HCT116 (cell line): ENCODE measurements around the gene CSNK2B. TPM values are rescaled to one million over a fixed set of nuclear protein-coding genes. Genes with fewer than 3 reads are reported as not detected.

Experiments
- ATAC-seq: fragments of 200-7000 bp; cut with Tn5 transposase; 2 replicates; pipeline ENCODE4 v1.9.1; 2020; ENCODE audit warnings: mild to moderate bottlenecking, moderate library complexity
- BruUV-seq: library from RNA; stranded (reverse); fragments of 400-500 nt; replicated peaks from 2 replicates; lab custom pipeline; 2021; lab: Mats Ljungman, UMichigan
- CTCF ChIA-PET: fragments of 300-600 bp; sonication (Branson Sonifier 250); formaldehyde crosslinking; loops from one replicate; lab custom pipeline; 2021; ENCODE audit warnings: antibody characterized with exemption; lab: Charles Lee
- POLR2A ChIA-PET: fragments of 300-600, 350-600 bp; sonication (Branson Sonifier 250); formaldehyde crosslinking; loops from one replicate; lab custom pipeline; 2021; ENCODE audit warnings: antibody characterized with exemption; lab: Charles Lee
- RAD21 ChIA-PET, 2 experiments: fragments of 300-600 bp; sonication (Branson Sonifier 250); formaldehyde crosslinking; loops; one replicate each; lab custom pipeline; 2023; ENCODE audit warnings: low total read pairs in 2 of 2; ENCODE audit not compliant: uncharacterized antibody in 2 of 2, unreplicated experiment in 2 of 2, low non-redundant PET in 1 of 2; lab: Charles Lee
- DNase-seq: peaks from one replicate; pipeline ENCODE4 v3.0.0-alpha.2; 2010; ENCODE audit warnings: low read depth, low spot score
- H2AFZ ChIP-seq: fragments of 200-600 bp; shearing (Covaris generic), sonication (generic); 2 replicates; pipeline ENCODE4 v1.6.1; 2017; ENCODE audit warnings: low read depth, mixed run types, mixed read lengths, antibody characterized with exemption, low read length; ENCODE audit not compliant: poor library complexity, severe bottlenecking
- H3K27ac ChIP-seq: 2 replicates; pipeline ENCODE4 v1.5.1; 2012; ENCODE audit warnings: low read depth, low read length
- H3K27me3 ChIP-seq: fragments of 200-600 bp; sonication (generic); 2 replicates; pipeline ENCODE4 v1.6.1; 2016; ENCODE audit warnings: mixed run types, low read length, mixed read lengths; ENCODE audit not compliant: insufficient read depth
- H3K36me3 ChIP-seq, 2 experiments: fragments of 200-500 bp in 1 of 2; fragments of 200-600 bp in 1 of 2; sonication (Bioruptor generic) in 1 of 2; sonication (generic) in 1 of 2; 2 replicates each; pipeline versions ENCODE4 v1.5.1 to v1.6.1; 2014 to 2016; ENCODE audit warnings: low read length in 2 of 2, inconsistent platforms in 1 of 2, mixed read lengths in 1 of 2, mixed run types in 1 of 2; ENCODE audit not compliant: insufficient read depth in 2 of 2, control insufficient read depth in 1 of 2
- H3K4me1 ChIP-seq, 2 experiments: fragments of 200-600 bp in 1 of 2; sonication (generic) in 1 of 2; 2 replicates each; pipeline versions ENCODE4 v1.5.1 to v1.6.1; 2012 to 2017; ENCODE audit warnings: low read length in 2 of 2, inconsistent platforms in 1 of 2, mild to moderate bottlenecking in 1 of 2, mixed read lengths in 1 of 2, mixed run types in 1 of 2, moderate library complexity in 1 of 2; ENCODE audit not compliant: insufficient read depth in 2 of 2, control insufficient read depth in 1 of 2
- H3K4me2 ChIP-seq: fragments of 200-600 bp; sonication (generic); 2 replicates; pipeline ENCODE4 v1.6.1; 2017; ENCODE audit warnings: mixed run types, low read length, mixed read lengths
- H3K4me3 ChIP-seq, 2 experiments: fragments of 200-600 bp in 1 of 2; sonication (generic) in 1 of 2; replicated peaks in 1 of 2; 2 replicates each; pipeline ENCODE4 v1.5.1; 2011 to 2016; ENCODE audit warnings: low read length in 2 of 2, control low read depth in 1 of 2, low read depth in 1 of 2, mild to moderate bottlenecking in 1 of 2, mixed read lengths in 1 of 2, mixed run types in 1 of 2
- H3K79me2 ChIP-seq: fragments of 200-600 bp; sonication (generic); 2 replicates; pipeline ENCODE4 v1.6.1; 2017; ENCODE audit warnings: mild to moderate bottlenecking, mixed run types, low read length, moderate library complexity, mixed read lengths; ENCODE audit not compliant: insufficient read depth
- H3K9ac ChIP-seq: fragments of 200-600 bp; sonication (generic); 2 replicates; pipeline ENCODE4 v1.6.1; 2016; ENCODE audit warnings: low read length, mixed read lengths
- H3K9me2 ChIP-seq: fragments of 200-600 bp; sonication (generic), shearing (Covaris generic); 2 replicates; pipeline ENCODE4 v1.6.1; 2017; ENCODE audit warnings: mixed run types, mild to moderate bottlenecking, moderate library complexity; ENCODE audit not compliant: insufficient read depth
- H3K9me3 ChIP-seq, 2 experiments: fragments of 200-500 bp in 1 of 2; fragments of 200-600 bp in 1 of 2; sonication (Bioruptor generic) in 1 of 2; sonication (generic) in 1 of 2; 2 replicates each; pipeline ENCODE4 v1.6.1; 2014 to 2017; ENCODE audit warnings: low read length in 2 of 2, mixed read lengths in 2 of 2, inconsistent platforms in 1 of 2, low read depth in 1 of 2, mild to moderate bottlenecking in 1 of 2, mixed run types in 1 of 2, moderate library complexity in 1 of 2; ENCODE audit not compliant: control insufficient read depth in 1 of 2, insufficient read depth in 1 of 2
- H4K20me1 ChIP-seq: fragments of 200-600 bp; sonication (generic), shearing (Covaris generic); 2 replicates; pipeline ENCODE4 v1.6.1; 2017; ENCODE audit warnings: mixed run types, mild to moderate bottlenecking, moderate library complexity; ENCODE audit not compliant: insufficient read depth
- ATF3 ChIP-seq: IDR thresholded peaks from 2 replicates; pipeline ENCODE4 v1.6.1; 2012
- CEBPB ChIP-seq: IDR thresholded peaks from 2 replicates; pipeline ENCODE4 v1.6.1; 2012; ENCODE audit warnings: low read depth
- CTCF ChIP-seq, 3 experiments: fragments of 200-600 bp in 1 of 3; sonication (generic) in 1 of 3; IDR thresholded peaks in 2 of 3; conservative IDR thresholded peaks in 1 of 3; 2 replicates each; pipeline ENCODE4 v1.5.1; 2012 to 2017; ENCODE audit warnings: low read depth in 2 of 3, low read length in 2 of 3, antibody characterized with exemption in 1 of 3, borderline replicate concordance in 1 of 3, control low read depth in 1 of 3, mild to moderate bottlenecking in 1 of 3, mixed read lengths in 1 of 3, mixed run types in 1 of 3, moderate library complexity in 1 of 3; ENCODE audit not compliant: insufficient read depth in 1 of 3
- EGR1 ChIP-seq: IDR thresholded peaks from 2 replicates; pipeline ENCODE4 v1.6.1; 2012; ENCODE audit warnings: low read depth
- ELF1 ChIP-seq: IDR thresholded peaks from 2 replicates; pipeline ENCODE4 v1.6.1; 2012; ENCODE audit warnings: low read depth, borderline replicate concordance
- EZH2 ChIP-seq: fragments of 200-600 bp; sonication (generic); IDR thresholded peaks from 2 replicates; pipeline ENCODE4 v1.6.1; 2017; ENCODE audit warnings: antibody characterized with exemption, mixed run types
- EZH2phosphoT487 ChIP-seq: fragments of 200-600 bp; IDR thresholded peaks from 2 replicates; pipeline ENCODE4 v1.6.1; 2018; ENCODE audit warnings: antibody characterized with exemption, borderline replicate concordance
- FOSL1 ChIP-seq: IDR thresholded peaks from 2 replicates; pipeline ENCODE4 v1.6.1; 2012; ENCODE audit warnings: low read depth
- MAX ChIP-seq: IDR thresholded peaks from 2 replicates; pipeline ENCODE4 v1.6.1; 2012
- POLR2A ChIP-seq: IDR thresholded peaks from 2 replicates; pipeline ENCODE4 v1.7.0; 2011; ENCODE audit warnings: borderline replicate concordance; ENCODE audit not compliant: insufficient read depth, insufficient read length; ENCODE audit errors: extremely low read depth
- POLR2AphosphoS5 ChIP-seq: IDR thresholded peaks from 2 replicates; pipeline ENCODE4 v1.6.1; 2011; ENCODE audit warnings: mild to moderate bottlenecking, low read depth, low read length, moderate library complexity
- RAD21 ChIP-seq: IDR thresholded peaks from 2 replicates; pipeline ENCODE4 v1.6.1; 2012; ENCODE audit warnings: low read depth, mild to moderate bottlenecking
- SIN3A ChIP-seq: IDR thresholded peaks from 2 replicates; pipeline ENCODE4 v1.6.1; 2012; ENCODE audit warnings: low read depth
- SP1 ChIP-seq: IDR thresholded peaks from 2 replicates; pipeline ENCODE4 v1.6.1; 2012; ENCODE audit warnings: low read depth
- TCF7L2 ChIP-seq: IDR thresholded peaks from 2 replicates; pipeline ENCODE4 v1.7.0; 2011; ENCODE audit warnings: borderline replicate concordance, inconsistent platforms; ENCODE audit not compliant: insufficient read depth, insufficient read length; ENCODE audit errors: extremely low read depth
- YY1 ChIP-seq: IDR thresholded peaks from 2 replicates; pipeline ENCODE4 v1.6.1; 2011; ENCODE audit warnings: low read length, low read depth, moderate library complexity, mild to moderate bottlenecking; ENCODE audit not compliant: insufficient replicate concordance; ENCODE audit errors: extremely low read depth
- ZBTB33 ChIP-seq: IDR thresholded peaks from 2 replicates; pipeline ENCODE4 v1.6.1; 2011; ENCODE audit warnings: mild to moderate bottlenecking, low read length, moderate library complexity; ENCODE audit not compliant: insufficient replicate concordance; ENCODE audit errors: extremely low read depth
- ZNF274 ChIP-seq: fragments of 200-500 bp; sonication (Bioruptor generic); IDR thresholded peaks from 2 replicates; pipeline ENCODE4 v1.6.1; 2014; ENCODE audit warnings: mild to moderate bottlenecking, low read depth, low read length, inconsistent platforms
- intact Hi-C: fragments of 100-400 bp; cut with micrococcal nuclease; formaldehyde crosslinking; loops from 2 replicates; pipeline ENCODE4 v1.10.0; 2022
- total RNA-seq: library from RNA; stranded (reverse); gene quantifications from one replicate; pipeline ENCODE4 v1.2.1, GENCODE V29; 2021; ENCODE audit not compliant: unreplicated experiment
- TF ChIP-seq, protein P1 (sequence below): IDR thresholded peaks from 2 replicates; pipeline ENCODE4 v1.6.1; 2012; ENCODE audit warnings: low read depth

Gene CSNK2B
- total RNA-seq, 1 experiment from 2014 or later, result 210 TPM

DNA sequence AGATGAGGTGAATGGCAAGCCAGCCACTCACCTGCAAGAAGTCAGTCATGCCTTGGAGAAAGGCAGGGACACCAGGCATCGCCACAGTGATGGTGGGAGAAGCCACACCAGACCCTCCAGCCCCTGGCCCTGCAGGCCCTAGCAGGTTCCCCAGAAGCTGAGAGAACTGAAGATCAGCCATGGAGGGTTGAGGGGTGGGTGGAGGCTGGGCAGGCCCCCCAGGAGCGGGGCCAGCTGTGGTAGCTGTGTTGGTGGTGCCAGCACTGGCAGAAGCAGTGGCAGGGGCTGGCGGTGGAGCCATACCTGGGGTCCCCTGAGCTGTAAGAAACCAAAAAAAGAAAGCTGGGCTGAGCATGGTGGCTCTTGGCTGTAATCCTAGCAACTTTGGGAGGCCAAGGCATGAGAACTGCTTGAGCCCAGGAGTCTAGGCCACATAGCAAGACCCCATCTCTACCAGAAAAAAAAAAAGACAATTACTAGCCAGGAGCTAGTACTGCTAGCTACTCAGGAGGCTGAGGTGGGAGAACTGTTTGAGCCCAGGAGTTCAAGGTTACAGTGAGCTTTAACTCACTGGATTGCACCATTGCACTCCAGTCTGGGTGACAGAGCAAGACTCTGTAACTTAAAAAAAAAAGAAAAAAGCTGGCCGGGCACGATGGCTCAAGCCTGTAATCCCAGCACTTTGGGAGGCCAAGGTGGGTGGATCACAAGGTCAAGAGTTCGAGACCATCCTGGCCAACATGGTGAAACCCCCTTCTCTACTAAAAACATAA is 22.9 kb upstream of the CSNK2B start:
- ChIA-PET CTCF (no interaction called here), RAD21 (interaction anchor here in 1 of 2 experiments (0.7 kb wide), 1 partner anchor 41 kb away, joined by 12 read pairs; no protein-coding TSS in a partner anchor), POLR2A (no interaction called here)
- Histone ChIP-seq H3K27me3 (no peaks in the 10 kb centered on the region), H3K4me3 (no peak overlapping the region), H3K9me2 (no peaks in the 10 kb centered on the region), H3K4me1 (no peaks in the 10 kb centered on the region), H4K20me1 (no peaks in the 10 kb centered on the region), H3K4me2 (no peak overlapping the region), H3K9me3 (no peaks in the 10 kb centered on the region), H3K79me2 (peaks cover 12% of the 10 kb centered on the region; the same call in 1 of the 2 replicates), H3K36me3 (peaks cover 50 to 56% of the 10 kb centered on the region in 2 experiments; a peak in 3 of 4 replicates), H3K9ac (no peak overlapping the region), H3K27ac (no peak overlapping the region), H2AFZ (no peak overlapping the region)
- DNase-seq, result no peak
- BruUV-seq, result no TSS peak
- intact Hi-C loops, result no loop called here
- TF ChIP-seq YY1, result no peak
- TF ChIP-seq ZBTB33, result no peak
- no peak for TF ChIP-seq FOSL1
- TF ChIP-seq SP1, result no peak
- TF ChIP-seq, protein P1, sequence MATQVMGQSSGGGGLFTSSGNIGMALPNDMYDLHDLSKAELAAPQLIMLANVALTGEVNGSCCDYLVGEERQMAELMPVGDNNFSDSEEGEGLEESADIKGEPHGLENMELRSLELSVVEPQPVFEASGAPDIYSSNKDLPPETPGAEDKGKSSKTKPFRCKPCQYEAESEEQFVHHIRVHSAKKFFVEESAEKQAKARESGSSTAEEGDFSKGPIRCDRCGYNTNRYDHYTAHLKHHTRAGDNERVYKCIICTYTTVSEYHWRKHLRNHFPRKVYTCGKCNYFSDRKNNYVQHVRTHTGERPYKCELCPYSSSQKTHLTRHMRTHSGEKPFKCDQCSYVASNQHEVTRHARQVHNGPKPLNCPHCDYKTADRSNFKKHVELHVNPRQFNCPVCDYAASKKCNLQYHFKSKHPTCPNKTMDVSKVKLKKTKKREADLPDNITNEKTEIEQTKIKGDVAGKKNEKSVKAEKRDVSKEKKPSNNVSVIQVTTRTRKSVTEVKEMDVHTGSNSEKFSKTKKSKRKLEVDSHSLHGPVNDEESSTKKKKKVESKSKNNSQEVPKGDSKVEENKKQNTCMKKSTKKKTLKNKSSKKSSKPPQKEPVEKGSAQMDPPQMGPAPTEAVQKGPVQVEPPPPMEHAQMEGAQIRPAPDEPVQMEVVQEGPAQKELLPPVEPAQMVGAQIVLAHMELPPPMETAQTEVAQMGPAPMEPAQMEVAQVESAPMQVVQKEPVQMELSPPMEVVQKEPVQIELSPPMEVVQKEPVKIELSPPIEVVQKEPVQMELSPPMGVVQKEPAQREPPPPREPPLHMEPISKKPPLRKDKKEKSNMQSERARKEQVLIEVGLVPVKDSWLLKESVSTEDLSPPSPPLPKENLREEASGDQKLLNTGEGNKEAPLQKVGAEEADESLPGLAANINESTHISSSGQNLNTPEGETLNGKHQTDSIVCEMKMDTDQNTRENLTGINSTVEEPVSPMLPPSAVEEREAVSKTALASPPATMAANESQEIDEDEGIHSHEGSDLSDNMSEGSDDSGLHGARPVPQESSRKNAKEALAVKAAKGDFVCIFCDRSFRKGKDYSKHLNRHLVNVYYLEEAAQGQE, result no peak
- no peak for TF ChIP-seq CEBPB
- no peak for TF ChIP-seq RAD21
- no peak for TF ChIP-seq ZNF274
- TF ChIP-seq MAX, result no peak
- TF ChIP-seq POLR2A, result no peak
- TF ChIP-seq ATF3, result no peak
- TF ChIP-seq EZH2, result no peak
- TF ChIP-seq EZH2phosphoT487, result no peak
- no peak for TF ChIP-seq SIN3A
- no peak for TF ChIP-seq ELF1
- no peak for TF ChIP-seq CTCF (IDR thresholded peaks at IDR 0.05 in 2 of 3, conservative IDR thresholded peaks at IDR 0.05 in 1 of 3; ENCODE audit: borderline replicate concordance in 1 of 3, insufficient read depth in 1 of 3, low read depth in 2 of 3, low read length in 2 of 3)
- TF ChIP-seq POLR2AphosphoS5, result no peak
- TF ChIP-seq EGR1, result no peak
- no peak for TF ChIP-seq TCF7L2
- TF ChIP-seq, all 23 proteins: peak for 0
- no peak for ATAC-seq
